HG03521 (cell line): ENCODE measurements around the gene ELN.
"Not testable (repeated sequence)": the region's sequence is repeated elsewhere in the genome, so short reads cannot be mapped to it uniquely, and the experiment has no call there.

Source experiments
- ATAC-seq: cut with Tn5 transposase; IDR thresholded peaks from one replicate; pipeline ENCODE4 v1.9.1; 2021; ENCODE audit warnings: mild to moderate bottlenecking, moderate library complexity; ENCODE audit not compliant: unreplicated experiment

ELN gene

GRCh38 chr7:74000489-74001149 lies 27.4 kb upstream of the ELN start:
- ATAC-seq, result no peak

- ATAC-seq, result no peak
These were observed 26.9 kb upstream of the ELN start for GRCh38 chr7:74001150-74001494.

GRCh38 chr7:74002474-74003017 lies 25.4 kb upstream of the ELN start:
- ATAC-seq, result no peak

GRCh38 chr7:74003621-74004020 lies 24.4 kb upstream of the ELN start:
- no peak for ATAC-seq

GRCh38 chr7:74006032-74006431 lies 21.9 kb upstream of the ELN start:
- no peak for ATAC-seq

GRCh38 chr7:74006451-74007241 lies 21.3 kb upstream of the ELN start:
- no peak for ATAC-seq

- ATAC-seq, result no peak
These were observed 20.8 kb upstream of the ELN start for GRCh38 chr7:74007242-74007567.

GRCh38 chr7:74008687-74009086 lies 19.3 kb upstream of the ELN start:
- ATAC-seq, result no peak

GRCh38 chr7:74009719-74010118 lies 18.3 kb upstream of the ELN start:
- no peak for ATAC-seq

- ATAC-seq, result no peak
These were observed 17.6 kb upstream of the ELN start for GRCh38 chr7:74010407-74010806.

- ATAC-seq, result not testable (repeated sequence)
These were observed 16.6 kb upstream of the ELN start for GRCh38 chr7:74011421-74011820.

- ATAC-seq, result peak; percentile 95
These were observed 15.1 kb upstream of the ELN start for GRCh38 chr7:74012842-74013249.

GRCh38 chr7:74013539-74014272 lies 14.3 kb upstream of the ELN start:
- no peak for ATAC-seq

- no peak for ATAC-seq
These were observed 13.0 kb upstream of the ELN start for GRCh38 chr7:74014931-74015330.

GRCh38 chr7:74015670-74016069 lies 12.3 kb upstream of the ELN start:
- no peak for ATAC-seq

GRCh38 chr7:74017125-74017524 lies 10.8 kb upstream of the ELN start:
- no peak for ATAC-seq

- no peak for ATAC-seq
These were observed 9.6 kb upstream of the ELN start for GRCh38 chr7:74018246-74018895.

- no peak for ATAC-seq
These were observed 8.8 kb upstream of the ELN start for GRCh38 chr7:74019149-74019548.

GRCh38 chr7:74020390-74020789 lies 7.6 kb upstream of the ELN start:
- ATAC-seq, result no peak

- ATAC-seq, result no peak
These were observed 6.2 kb upstream of the ELN start for GRCh38 chr7:74021546-74022320.

GRCh38 chr7:74022507-74022906 lies 5.5 kb upstream of the ELN start:
- ATAC-seq, result no peak
